Measurements from ENCODE around the gene FHAD1. TPM values are rescaled to one million over a fixed set of nuclear protein-coding genes. Genes with fewer than 3 reads are reported as not detected.

FHAD1 gene
- total and polyA plus RNA-seq, 4 donors = under 0.01 to 0.13 (median 0.05) TPM; not detected in 1

- TF ChIP-seq FOXA2 (IDR thresholded peaks at IDR 0.05) = no peak
- no peak for TF ChIP-seq JUND (IDR thresholded peaks at IDR 0.05)
- no peak for TF ChIP-seq HNF4A (conservative IDR thresholded peaks at IDR 0.05)
- no peak for TF ChIP-seq HNF4G (IDR thresholded peaks at IDR 0.05)
- no peak for TF ChIP-seq FOXA1 (IDR thresholded peaks at IDR 0.05)
- TF ChIP-seq GABPA (IDR thresholded peaks at IDR 0.05 in 1 of 2, conservative IDR thresholded peaks at IDR 0.05 in 1 of 2) = no peak
- TF ChIP-seq, protein P1, sequence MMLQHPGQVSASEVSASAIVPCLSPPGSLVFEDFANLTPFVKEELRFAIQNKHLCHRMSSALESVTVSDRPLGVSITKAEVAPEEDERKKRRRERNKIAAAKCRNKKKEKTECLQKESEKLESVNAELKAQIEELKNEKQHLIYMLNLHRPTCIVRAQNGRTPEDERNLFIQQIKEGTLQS (IDR thresholded peaks at IDR 0.05) = no peak
These were observed 189.9 kb downstream of the FHAD1 start (continued) for GRCh38 chr1:15436881-15437442.

- TF ChIP-seq RXRA (IDR thresholded peaks at IDR 0.05) (no peak), YY1 (IDR thresholded peaks at IDR 0.05) (no peak), FOXA2 (IDR thresholded peaks at IDR 0.05) (no peak), HNF4A (conservative IDR thresholded peaks at IDR 0.05) (no peak), SP1 (IDR thresholded peaks at IDR 0.05) (no peak), NR2F2 (IDR thresholded peaks at IDR 0.05) (no peak), EGR1 (IDR thresholded peaks at IDR 0.05; ENCODE audit: low read depth in 2 of 2) (no peak), MAX (IDR thresholded peaks at IDR 0.05) (no peak), TAF1 (conservative IDR thresholded peaks at IDR 0.05) (no peak), HNF4G (IDR thresholded peaks at IDR 0.05) (no peak), CTCF (IDR thresholded peaks at IDR 0.05; ENCODE audit: low read depth, low read length, missing input control) (no peak), FOXA1 (IDR thresholded peaks at IDR 0.05) (no peak), ZBTB33 (IDR thresholded peaks at IDR 0.05) (no peak), GABPA (IDR thresholded peaks at IDR 0.05 in 1 of 2, conservative IDR thresholded peaks at IDR 0.05 in 1 of 2) (no peak), REST (IDR thresholded peaks at IDR 0.05) (no peak), RAD21 (IDR thresholded peaks at IDR 0.05) (no peak), JUND (IDR thresholded peaks at IDR 0.05) (no peak)
- TF ChIP-seq, protein P1 (IDR thresholded peaks at IDR 0.05) = no peak
- Histone ChIP-seq H3K9ac (ENCODE audit: low read depth in 1 of 2, low read length in 2 of 2) (no peak overlapping the region), H3K9me3 (ENCODE audit: control insufficient read depth in 4 of 4, low read length in 3 of 4) (no peaks in the 10 kb centered on the region), H3K27ac (ENCODE audit: low read depth in 1 of 2, low read length in 2 of 2) (no peak overlapping the region), H3K36me3 (ENCODE audit: control insufficient read depth in 4 of 4, insufficient read depth in 3 of 4, low read depth in 1 of 4, low read length in 3 of 4) (no peaks in the 10 kb centered on the region), H3K27me3 (ENCODE audit: control insufficient read depth in 4 of 4, insufficient read depth in 4 of 4, low read length in 3 of 4) (no peaks in the 10 kb centered on the region), H3K4me1 (ENCODE audit: control insufficient read depth in 4 of 4, insufficient read depth in 4 of 4, low read length in 3 of 4) (peaks cover 0 to 5% (median 0%) of the 10 kb centered on the region in 4 donors), H3K4me3 (ENCODE audit: low read depth in 1 of 3, low read length in 3 of 3) (no peak overlapping the region)
- WGBS = 93% methylated on average over 14 of the region's 14 CpGs
- DNase-seq (ENCODE audit: low spot score) = no peak
These were observed 192.3 kb downstream of the FHAD1 start for GRCh38 chr1:15439325-15439724.

All from liver (tissue), 9 donors.